B cell (primary cell): Measurements from ENCODE around the gene OR10G4. TPM values are rescaled to one million over a fixed set of nuclear protein-coding genes. Genes with fewer than 3 reads are reported as not detected.

Experiments used
- ATAC-seq: fragments of 200-7000 bp; cut with Tn5 transposase; one replicate; pipeline ENCODE4 v1.10.0; 2021; ENCODE audit warnings: low read depth, mild to moderate bottlenecking, moderate number of reproducible peaks, moderate library complexity
- CTCF ChIA-PET: fragments of 350-600 bp; sonication (Branson Sonifier 250); formaldehyde crosslinking; loops from one replicate; lab custom pipeline; 2021; ENCODE audit warnings: antibody characterized with exemption, inconsistent platforms; lab: Charles Lee
- POLR2A ChIA-PET: fragments of 350-600 bp; sonication (Branson Sonifier 250); formaldehyde crosslinking; loops from one replicate; lab custom pipeline; 2021; ENCODE audit warnings: antibody characterized with exemption; lab: Charles Lee
- DNase-seq: peaks from one replicate; pipeline ENCODE4 v3.0.0; 2013
- H2AFZ ChIP-seq: 2 replicates; pipeline ENCODE4 v1.6.1; 2012; ENCODE audit warnings: mild to moderate bottlenecking, low read depth, low read length; ENCODE audit not compliant: insufficient read depth, poor library complexity, severe bottlenecking
- H3K27ac ChIP-seq, 2 donors: 1 replicate in 1 of 2; 2 replicates in 1 of 2; pipeline ENCODE4 v1.5.1; 2012 to 2013; ENCODE audit warnings: low read length in 2 of 2, mild to moderate bottlenecking in 2 of 2, moderate library complexity in 1 of 2
- H3K27me3 ChIP-seq, 4 experiments: fragments of 200-600 bp in 1 of 4; sonication (generic) in 1 of 4; replicated peaks in 1 of 4; 1 replicate in 2 of 4; 2 replicates in 2 of 4; pipeline versions ENCODE4 v1.6.1 to v1.7.0; 2013 to 2016; ENCODE audit warnings: low read length in 3 of 4, mild to moderate bottlenecking in 2 of 4, mixed read lengths in 1 of 4, moderate library complexity in 1 of 4; ENCODE audit not compliant: insufficient read depth in 4 of 4, control insufficient read depth in 3 of 4; ENCODE audit errors: control extremely low read depth in 1 of 4
- H3K36me3 ChIP-seq, 2 experiments: replicated peaks in 1 of 2; 1 replicate in 1 of 2; 2 replicates in 1 of 2; pipeline versions ENCODE4 v1.6.1 to v1.7.1; 2013; ENCODE audit warnings: low read length in 1 of 2; ENCODE audit not compliant: insufficient read depth in 2 of 2, control insufficient read depth in 1 of 2; ENCODE audit errors: control extremely low read depth in 1 of 2, extremely low read depth in 1 of 2
- H3K4me1 ChIP-seq, 2 donors: fragments of 200-600 bp in 1 of 2; sonication (generic) in 1 of 2; 1 replicate in 1 of 2; 2 replicates in 1 of 2; pipeline versions ENCODE4 v1.5.1 to v1.6.1; 2013 to 2017; ENCODE audit warnings: low read length in 2 of 2; ENCODE audit not compliant: control insufficient read depth in 2 of 2, insufficient read depth in 2 of 2
- H3K4me2 ChIP-seq: replicated peaks from 2 replicates; pipeline ENCODE3; 2012; ENCODE audit warnings: mild to moderate bottlenecking, low read depth, low read length; ENCODE audit not compliant: poor library complexity, severe bottlenecking
- H3K4me3 ChIP-seq, 5 experiments: fragments of 200-600 bp in 1 of 5; sonication (generic) in 1 of 5; 1 replicate in 3 of 5; 2 replicates in 2 of 5; pipeline versions ENCODE4 v1.5.1 to v1.7.0; 2011 to 2016; ENCODE audit warnings: low read length in 4 of 5, mild to moderate bottlenecking in 4 of 5, low read depth in 2 of 5, control low read depth in 1 of 5, moderate library complexity in 1 of 5; ENCODE audit not compliant: insufficient read depth in 1 of 5; ENCODE audit errors: control extremely low read depth in 1 of 5, extremely low read depth in 1 of 5
- H3K79me2 ChIP-seq: fragments of 200-600 bp; sonication (generic); one replicate; pipeline ENCODE4 v1.6.0; 2016; ENCODE audit warnings: low read length; ENCODE audit not compliant: control insufficient read depth, insufficient read depth
- H3K9ac ChIP-seq: fragments of 200-600 bp; sonication (generic); 2 replicates; pipeline ENCODE4 v1.6.1; 2017; ENCODE audit warnings: mild to moderate bottlenecking, low read length, moderate library complexity
- H3K9me3 ChIP-seq, 3 donors: one replicate each; pipeline versions ENCODE4 v1.6.1 to v1.7.1; 2013; ENCODE audit warnings: low read length in 2 of 3; ENCODE audit not compliant: control insufficient read depth in 2 of 3, insufficient read depth in 1 of 3; ENCODE audit errors: control extremely low read depth in 1 of 3
- H4K20me1 ChIP-seq: 2 replicates; pipeline ENCODE4 v1.6.0; 2012; ENCODE audit warnings: mild to moderate bottlenecking, low read length; ENCODE audit not compliant: insufficient read depth, control insufficient read depth, poor library complexity, severe bottlenecking
- H3K27ac Mint-ChIP-seq: one replicate; pipeline ENCODE4 v1.8.0; 2021; ENCODE audit warnings: mixed read lengths
- H3K27me3 Mint-ChIP-seq: one replicate; pipeline ENCODE4 v1.8.0; 2021; ENCODE audit warnings: mixed read lengths
- H3K4me1 Mint-ChIP-seq: one replicate; pipeline ENCODE4 v1.8.0; 2021; ENCODE audit warnings: mixed read lengths
- H3K4me3 Mint-ChIP-seq: one replicate; pipeline ENCODE4 v1.8.0; 2021; ENCODE audit warnings: mixed read lengths
- H3K9me3 Mint-ChIP-seq: one replicate; pipeline ENCODE4 v1.8.0; 2022; ENCODE audit warnings: mixed read lengths; ENCODE audit not compliant: insufficient read depth
- CTCF ChIP-seq: fragments of 200-600 bp; IDR thresholded peaks from one replicate; pipeline ENCODE4 v1.8.0; 2022; ENCODE audit warnings: antibody characterized with exemption, mild to moderate bottlenecking
- EZH2 ChIP-seq: IDR thresholded peaks from 2 replicates; pipeline ENCODE4 v1.6.1; 2012; ENCODE audit warnings: borderline replicate concordance, low read depth, mild to moderate bottlenecking, moderate library complexity, low read length; ENCODE audit not compliant: insufficient read depth, poor library complexity, severe bottlenecking
- WGBS: methylation state at CpG from one replicate; pipeline ENCODE4 v1.1.5; 2013; ENCODE audit warnings: missing lambda C conversion rate; ENCODE audit not compliant: insufficient coverage; 5-methylcytosine and 5-hydroxymethylcytosine counted together
- intact Hi-C: fragments of 100-400 bp; cut with micrococcal nuclease; formaldehyde crosslinking; loops from one replicate; pipeline ENCODE4 v1.10.0; 2022
- polyA plus RNA-seq: library from polyadenylated mRNA; depleted of rRNA; stranded (reverse); fragments of >200 nt; gene quantifications from 2 replicates; pipeline ENCODE4 v1.2.3, GENCODE V29; 2012
- total RNA-seq, 2 donors: library from RNA; stranded (reverse); fragments of 120-200 nt in 1 of 2; gene quantifications; 1 replicate in 1 of 2; 2 replicates in 1 of 2; pipeline versions ENCODE4 v1.2.3 to v1.2.4, GENCODE V29; 2013 to 2022

OR10G4 gene
- total and polyA plus RNA-seq, 2 donors (not counting 1 experiment from before 2014, with no cell fraction given): not detected

GRCh38 chr11:124026498-124026897, 13.7 kb downstream of the OR10G4 start, which contains the start of gene OR10G8:
Gene OR10G8, plus strand, starts transcription at chr11:124026798. Its CDS starts 2,825 bp downstream, at chr11:124029623.
- no peaks in the 10 kb centered on the region for H3K79me2 ChIP-seq
- intact Hi-C loops: no loop called here
- H2AFZ ChIP-seq: no peak within 1 kb of the TSS
- no peaks in the 10 kb centered on the region for H3K9me3 ChIP-seq
- no peak within 1 kb of the TSS for H3K27ac ChIP-seq
- Mint-ChIP-seq H3K27ac (no peak within 1 kb of the TSS), H3K4me1 (no peaks in the 10 kb centered on the region), H3K4me3 (no peak within 1 kb of the TSS), H3K27me3 (no peaks in the 10 kb centered on the region), H3K9me3 (no peaks in the 10 kb centered on the region)
- no peak within 1 kb of the TSS for H3K9ac ChIP-seq
- no peak within 1 kb of the TSS for H3K4me2 ChIP-seq
- no peak within 1 kb of the TSS for H3K4me3 ChIP-seq
- H4K20me1 ChIP-seq: no peaks in the 10 kb centered on the region
- no CpG with 5 or more reads among the region's 2 CpGs for WGBS
- TF ChIP-seq CTCF (no peak), EZH2 (no peak)
- H3K36me3 ChIP-seq: no peaks in the 10 kb centered on the region
- ChIA-PET POLR2A (no interaction called here), CTCF (no interaction called here)
- DNase-seq: no peak
- no peaks in the 10 kb centered on the region for H3K27me3 ChIP-seq
- ATAC-seq: no peak
- no peaks in the 10 kb centered on the region for H3K4me1 ChIP-seq

GRCh38 chr11:124036666-124037065, 23.9 kb downstream of the OR10G4 start:
- CTCF ChIA-PET: no interaction called here
- no peak overlapping the region for H3K27ac Mint-ChIP-seq
- H3K9me3 Mint-ChIP-seq: no peaks in the 10 kb centered on the region
- Histone ChIP-seq H3K9ac (no peak overlapping the region), H3K9me3 (no peaks in the 10 kb centered on the region), H2AFZ (no peak overlapping the region), H3K4me2 (no peak overlapping the region), H3K4me3 (no peak overlapping the region), H3K27me3 (no peaks in the 10 kb centered on the region), H3K36me3 (no peaks in the 10 kb centered on the region), H3K4me1 (no peaks in the 10 kb centered on the region), H3K79me2 (no peaks in the 10 kb centered on the region), H3K27ac (no peak overlapping the region), H4K20me1 (no peaks in the 10 kb centered on the region)
- intact Hi-C loops: no loop called here
- no peak for ATAC-seq
- POLR2A ChIA-PET: no interaction called here
- no CpG with 5 or more reads among the region's 1 CpG for WGBS
- TF ChIP-seq EZH2 (no peak), CTCF (no peak)
- no peak overlapping the region for H3K4me3 Mint-ChIP-seq
- DNase-seq: no peak
- peaks cover 11% of the 10 kb centered on the region for H3K27me3 Mint-ChIP-seq
- H3K4me1 Mint-ChIP-seq: no peaks in the 10 kb centered on the region
